ENCODE data around the gene MNAT1.

Gene MNAT1

GRCh38 chr14:60974090-60974651, 239.6 kb downstream of the MNAT1 start:
- DNase-seq: no peak
- Histone ChIP-seq H3K4me1 (peaks cover 4% of the 10 kb centered on the region; the same call in 1 of the 2 replicates), H3K36me3 (peaks cover 29% of the 10 kb centered on the region), H3K27me3 (no peaks in the 10 kb centered on the region), H3K4me3 (ENCODE audit: low read depth, low read length) (no peak overlapping the region), H3K9me3 (no peaks in the 10 kb centered on the region)
- TF ChIP-seq CTCF (IDR thresholded peaks at IDR 0.05; ENCODE audit: low read depth, low read length): no peak

GRCh38 chr14:60975551-60975950, 241.0 kb downstream of the MNAT1 start:
- H3K36me3 ChIP-seq: peaks cover 26% of the 10 kb centered on the region
- no peaks in the 10 kb centered on the region for H3K27me3 ChIP-seq

GRCh38 chr14:60977847-60978246, 243.3 kb downstream of the MNAT1 start:
- Histone ChIP-seq H3K36me3 (peaks cover 26% of the 10 kb centered on the region), H3K9me3 (no peaks in the 10 kb centered on the region), H3K4me1 (peaks cover 4% of the 10 kb centered on the region; the same call in 1 of the 2 replicates), H3K4me3 (ENCODE audit: low read depth, low read length) (peak overlapping the region; percentile 22), H3K27me3 (no peaks in the 10 kb centered on the region)
- TF ChIP-seq CTCF (IDR thresholded peaks at IDR 0.05; ENCODE audit: low read depth, low read length): no peak
- peak; percentile 61 for DNase-seq

More at GRCh38 chr14:60975551-60975950, 241.0 kb downstream of the MNAT1 start:
- DNase-seq: no peak
- no peak for TF ChIP-seq CTCF (IDR thresholded peaks at IDR 0.05; ENCODE audit: low read depth, low read length)
- peaks cover 4% of the 10 kb centered on the region; the same call in 1 of the 2 replicates for H3K4me1 ChIP-seq
- no peak overlapping the region for H3K4me3 ChIP-seq (ENCODE audit: low read depth, low read length)
- no peaks in the 10 kb centered on the region for H3K9me3 ChIP-seq

- Histone ChIP-seq H3K4me3 (ENCODE audit: low read depth, low read length) (peak within 1 kb of the TSS; percentile 96), H3K27me3 (no peaks in the 10 kb centered on the region), H3K9me3 (no peaks in the 10 kb centered on the region), H3K4me1 (peaks cover 4% of the 10 kb centered on the region; the same call in 1 of the 2 replicates), H3K36me3 (peaks cover 8% of the 10 kb centered on the region)
- no peak for TF ChIP-seq CTCF (IDR thresholded peaks at IDR 0.05; ENCODE audit: low read depth, low read length)
- peak; percentile 94 for DNase-seq
Measured at GRCh38 chr14:60980811-60981632, 246.5 kb downstream of the MNAT1 start, which contains the start of the genes SLC38A6 and TRMT5. Gene SLC38A6 (plus strand): TSS chr14:60981245. CDS start chr14:60981278, 33 bp downstream. Gene TRMT5 (minus strand): TSS chr14:60981079. CDS start chr14:60980973, 106 bp downstream.

GRCh38 chr14:60981633-60982455, 247.3 kb downstream of the MNAT1 start:
- Histone ChIP-seq H3K4me3 (ENCODE audit: low read depth, low read length) (peak overlapping the region; percentile 96), H3K4me1 (peaks cover 4% of the 10 kb centered on the region; the same call in 1 of the 2 replicates), H3K36me3 (peaks cover 9% of the 10 kb centered on the region), H3K9me3 (no peaks in the 10 kb centered on the region), H3K27me3 (no peaks in the 10 kb centered on the region)
- peak; percentile 14 for DNase-seq
- no peak for TF ChIP-seq CTCF (IDR thresholded peaks at IDR 0.05; ENCODE audit: low read depth, low read length)

Measured in BE2C (cell line).